Measurements from ENCODE around the gene SCFD2.

SCFD2 gene

GRCh38 chr4:52984462-52984881, 381.4 kb downstream of the SCFD2 start:
- DNase-seq (ENCODE audit: low read depth), result no peak

- DNase-seq (ENCODE audit: low read depth), result no peak
Measured at GRCh38 chr4:52983563-52984303, 382.1 kb downstream of the SCFD2 start.

GRCh38 chr4:52982946-52983340, 382.9 kb downstream of the SCFD2 start:
- no peak for DNase-seq (ENCODE audit: low read depth)

- no peak for DNase-seq (ENCODE audit: low read depth)
Measured at GRCh38 chr4:52982255-52982945, 383.5 kb downstream of the SCFD2 start.

DNA sequence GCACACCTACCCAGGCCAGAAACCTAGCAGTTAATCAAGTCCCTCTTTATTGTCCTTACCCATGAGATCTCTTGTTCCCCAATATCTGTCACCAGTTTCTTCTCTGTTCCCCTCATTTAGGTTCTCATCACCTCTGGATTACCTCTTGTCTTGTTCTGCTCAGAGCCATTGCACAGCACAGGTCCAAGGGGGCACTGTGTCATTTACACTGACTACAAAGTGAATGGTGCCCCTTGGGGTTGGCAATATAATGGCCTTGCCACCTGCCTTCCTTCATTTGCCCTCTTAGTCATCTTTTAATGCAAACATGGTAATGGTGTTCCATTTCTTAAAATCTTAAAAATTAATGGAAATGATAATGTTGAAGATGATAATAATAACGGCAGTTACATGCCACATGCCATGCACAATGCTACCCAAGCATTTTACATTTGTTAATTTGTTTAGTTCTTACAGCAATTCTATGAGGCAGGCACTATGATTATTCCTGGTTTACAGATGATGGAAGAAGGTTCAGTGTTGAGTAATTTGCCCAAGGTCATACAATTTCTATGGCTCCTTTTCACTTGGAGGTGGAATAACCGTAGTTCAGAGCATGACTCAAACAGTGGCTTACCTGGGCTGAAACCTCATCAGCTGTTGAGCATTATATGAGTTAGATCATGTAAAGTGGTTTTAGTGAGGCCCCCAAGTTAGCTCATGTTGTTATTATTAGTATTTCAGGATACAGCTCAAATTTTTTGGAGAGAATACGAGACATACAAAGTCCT, 385.9 kb downstream of the SCFD2 start:
- DNase-seq (ENCODE audit: low read depth), result no peak

GRCh38 chr4:52979020-52979419, 386.8 kb downstream of the SCFD2 start:
- DNase-seq (ENCODE audit: low read depth), result no peak

GRCh38 chr4:52977252-52977651, 388.6 kb downstream of the SCFD2 start:
- DNase-seq (ENCODE audit: low read depth), result no peak

- DNase-seq (ENCODE audit: low read depth), result no peak
Measured at GRCh38 chr4:52976523-52977230, 389.2 kb downstream of the SCFD2 start.

- no peak for DNase-seq (ENCODE audit: low read depth)
Measured at GRCh38 chr4:52968691-52969090, 397.2 kb downstream of the SCFD2 start.

DNA sequence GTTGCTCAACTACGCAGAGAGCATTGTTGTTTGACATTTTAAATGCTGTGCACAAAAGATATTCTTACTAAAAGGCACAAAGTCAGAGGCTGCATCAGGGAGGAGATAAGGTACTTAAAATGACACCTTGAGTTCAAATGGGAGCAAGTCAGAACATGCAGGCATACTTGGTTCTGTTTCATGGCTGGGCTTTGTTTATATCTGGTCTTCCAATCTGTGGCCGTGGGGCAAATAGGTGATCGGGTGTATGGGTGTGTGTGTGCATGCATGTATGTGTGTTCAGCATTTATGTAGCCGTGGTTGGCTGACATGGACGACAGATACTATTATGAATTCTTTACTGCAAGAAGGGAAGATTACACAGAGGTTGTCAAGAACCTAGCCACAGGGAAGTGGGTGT, 397.6 kb downstream of the SCFD2 start:
- no peak for DNase-seq (ENCODE audit: low read depth)

- no peak for DNase-seq (ENCODE audit: low read depth)
Measured at GRCh38 chr4:52966781-52967180, 399.1 kb downstream of the SCFD2 start.

DNA sequence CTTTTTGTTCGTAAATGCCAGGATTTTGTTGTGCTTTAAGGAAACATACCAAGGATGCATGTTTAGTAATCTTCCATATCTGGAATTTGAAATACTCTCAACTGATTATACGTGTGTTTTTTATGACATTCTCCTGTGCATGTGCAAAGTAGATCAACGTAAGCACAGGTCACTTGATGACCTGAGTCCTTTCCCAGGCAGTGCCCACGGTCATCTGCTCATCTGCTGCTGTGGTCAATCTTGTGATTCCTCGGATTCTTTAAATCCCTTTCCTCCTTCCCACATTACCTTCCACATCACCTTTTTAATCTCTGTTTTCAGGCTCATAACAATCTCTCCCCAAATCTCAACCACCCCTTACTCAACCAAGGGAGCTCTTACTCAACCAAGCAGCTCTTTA, 399.7 kb downstream of the SCFD2 start:
- DNase-seq (ENCODE audit: low read depth), result no peak

DNA sequence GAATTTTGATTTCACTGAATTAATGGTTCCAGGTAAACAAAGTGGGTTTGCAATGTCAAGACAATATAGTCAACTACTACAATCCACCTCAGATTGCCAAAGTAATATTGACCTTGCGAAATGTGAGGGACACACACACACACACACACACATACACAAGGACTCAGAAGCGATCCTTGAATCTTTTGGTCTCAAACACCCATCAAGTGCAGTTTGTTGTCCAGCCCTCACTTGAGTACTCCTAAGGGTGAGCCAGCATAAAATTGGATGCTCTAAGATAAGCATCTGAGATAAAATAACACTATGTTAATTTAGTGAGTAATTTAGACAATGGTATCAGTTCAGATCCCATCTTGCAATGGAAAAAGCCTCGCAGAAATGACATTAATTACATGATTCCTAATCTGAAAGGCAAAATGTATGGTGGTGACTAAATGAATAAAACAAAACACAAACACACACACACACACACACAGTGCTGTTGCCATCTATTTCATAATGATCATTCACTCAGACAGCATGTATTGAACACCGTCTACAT, 401.2 kb downstream of the SCFD2 start:
- no peak for DNase-seq (ENCODE audit: low read depth)

GRCh38 chr4:52964011-52964410, 401.9 kb downstream of the SCFD2 start:
- no peak for DNase-seq (ENCODE audit: low read depth)

- no peak for DNase-seq (ENCODE audit: low read depth)
Measured at GRCh38 chr4:52962721-52963120, 403.1 kb downstream of the SCFD2 start.

DNA sequence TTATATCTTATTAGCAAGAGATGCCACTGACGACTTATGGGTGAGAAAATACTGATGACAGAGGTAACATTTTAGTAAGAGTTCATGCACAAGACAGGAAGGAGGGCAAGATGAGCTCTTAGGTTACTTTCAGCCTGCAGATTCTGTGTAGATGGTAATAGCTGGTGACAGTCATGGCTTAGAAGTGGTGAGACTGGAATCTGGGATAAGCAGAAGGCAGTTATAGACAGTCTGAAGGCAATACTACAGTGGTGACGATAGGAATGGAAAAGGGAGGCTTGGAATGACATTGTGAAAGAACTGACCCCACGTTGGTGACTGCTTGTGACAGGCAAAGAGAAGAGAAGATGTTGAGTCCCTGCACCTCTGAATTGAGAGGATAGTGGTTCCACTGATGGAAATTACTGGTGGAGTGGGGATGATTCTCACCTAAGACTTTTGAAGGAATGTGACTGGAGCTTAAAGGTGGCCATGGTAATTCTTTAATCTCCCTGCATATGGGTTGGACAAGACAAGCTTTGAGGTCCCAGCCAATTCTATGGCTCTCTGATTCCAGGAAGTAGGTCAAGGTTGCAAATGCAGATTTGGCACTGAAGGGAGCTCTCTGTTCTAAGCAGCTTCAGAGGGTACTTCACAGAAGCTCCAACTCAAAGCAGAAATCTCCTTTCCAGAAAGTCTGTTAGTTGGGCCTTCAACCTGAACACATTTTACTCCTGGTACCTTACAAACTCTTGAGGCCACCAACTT, 404.0 kb downstream of the SCFD2 start:
- no peak for DNase-seq (ENCODE audit: low read depth)

DNA sequence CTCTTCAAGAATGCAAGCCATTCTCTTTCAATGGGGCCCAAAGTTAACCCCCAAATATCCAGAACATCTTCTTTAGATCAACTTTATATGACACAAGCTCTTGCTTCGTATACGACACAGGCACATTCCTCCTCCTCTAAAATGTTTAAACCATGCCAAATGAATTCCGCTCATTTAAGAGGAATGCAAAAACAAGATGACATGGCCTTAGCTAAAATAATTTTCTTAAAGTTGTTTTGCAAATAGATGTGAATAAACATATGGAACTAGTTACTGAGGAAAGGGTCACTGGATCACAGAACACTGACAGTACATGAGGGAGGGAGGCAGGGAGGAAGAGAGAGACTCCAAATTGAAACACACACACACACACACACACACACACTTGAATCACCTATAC, 406.3 kb downstream of the SCFD2 start:
- DNase-seq (ENCODE audit: low read depth), result no peak

DNA sequence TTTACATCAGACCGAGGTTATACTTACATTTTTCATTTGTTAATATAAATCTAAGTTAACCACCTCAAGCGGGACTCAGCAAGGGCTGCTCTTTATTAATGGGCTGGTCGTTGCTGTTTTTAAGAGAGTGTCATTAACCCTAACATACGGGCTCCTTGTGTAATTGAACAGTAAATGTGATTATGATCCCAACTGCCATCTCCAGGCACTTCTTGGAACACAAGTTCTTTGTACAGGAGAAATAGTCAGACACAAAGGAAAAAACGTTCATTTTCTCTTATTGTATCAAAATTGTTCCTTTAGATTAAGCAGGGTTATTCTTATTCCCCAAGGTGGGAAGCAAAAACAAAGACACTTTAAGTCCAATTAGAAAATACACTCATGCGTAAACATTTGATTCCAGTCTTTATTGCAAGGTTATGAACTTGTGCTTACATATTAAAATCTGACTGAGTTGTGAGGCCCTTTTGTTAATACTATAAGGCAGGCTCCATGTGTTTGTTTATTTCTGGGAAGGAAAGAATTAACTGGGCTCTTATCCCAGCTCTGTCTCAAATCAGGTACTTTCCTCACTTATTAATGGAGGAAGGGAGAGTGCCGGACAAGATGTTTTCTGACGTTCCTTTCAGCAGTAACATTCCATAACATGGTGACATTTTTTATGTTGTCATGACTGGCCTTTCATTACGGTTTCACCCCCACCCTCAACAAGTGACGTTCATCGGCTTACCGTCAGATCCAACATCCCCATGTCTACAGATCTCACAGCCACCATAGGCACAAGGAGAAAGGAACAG, 407.8 kb downstream of the SCFD2 start:
- DNase-seq (ENCODE audit: low read depth), result no peak

DNA sequence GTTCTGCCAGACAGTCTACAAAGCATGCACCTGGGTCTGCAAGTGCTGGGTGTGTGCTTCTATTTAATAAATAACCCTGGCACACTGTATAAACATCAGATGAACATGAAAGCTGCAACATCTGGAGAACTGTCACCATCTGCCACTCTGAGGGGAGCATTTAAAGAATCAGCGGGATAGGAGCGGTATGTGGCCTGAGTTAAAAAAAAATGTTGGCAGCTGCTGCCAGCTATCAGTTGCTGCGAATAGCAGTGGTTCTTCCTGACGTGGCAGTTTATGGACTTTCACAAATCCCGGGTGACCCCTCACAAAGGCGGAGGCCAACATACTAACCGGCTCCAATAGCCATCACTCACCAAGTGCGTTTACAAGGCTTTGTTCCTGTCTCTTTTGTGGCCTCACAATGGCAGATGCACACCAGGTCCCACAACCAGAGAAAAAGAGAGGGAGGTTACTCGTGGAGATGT, 408.6 kb downstream of the SCFD2 start:
- DNase-seq (ENCODE audit: low read depth), result no peak

DNA sequence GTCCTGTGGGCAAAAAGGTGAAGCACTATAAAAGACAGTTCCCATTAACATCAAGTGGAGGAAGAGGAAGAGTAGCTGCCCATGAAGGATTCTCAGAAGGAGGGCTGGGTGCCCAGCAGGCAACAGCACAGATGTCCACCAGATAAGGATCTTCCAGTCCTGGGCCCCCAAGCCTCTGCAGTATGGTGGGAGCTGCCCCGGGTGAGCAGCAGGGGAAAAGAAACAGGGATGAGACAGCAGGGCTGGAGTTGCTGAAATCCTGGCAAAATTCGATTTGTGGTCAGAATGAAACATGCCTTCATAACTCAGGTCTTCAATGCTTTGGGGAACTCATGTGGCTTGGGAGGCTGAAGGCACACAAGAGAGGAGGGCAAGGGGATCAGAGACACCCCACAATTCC, 409.2 kb downstream of the SCFD2 start:
- no peak for DNase-seq (ENCODE audit: low read depth)

All from T follicular helper cell (primary cell).